ENCODE measurements around the gene DSCAML1.

- TF ChIP-seq EZH2phosphoT487 (IDR thresholded peaks at IDR 0.05; ENCODE audit: low read depth) (no peak), CTCF (IDR thresholded peaks at IDR 0.05; ENCODE audit: low read depth, low read length) (no peak)
Measured at GRCh38 chr11:117582433-117582832, 214.6 kb downstream of the DSCAML1 start.
